DND-41 (cell line): Measurements from ENCODE around the gene ADM5.
A peak's percentile ranks its signal among the peaks of the same experiment; 100 is the strongest.

Source experiments
- ATAC-seq: fragments of 200-7000 bp; cut with Tn5 transposase; 3 replicates; pipeline ENCODE4 v1.9.1; 2021; ENCODE audit warnings: low read depth; ENCODE audit not compliant: insufficient read depth
- DNase-seq: peaks from one replicate; pipeline ENCODE4 v3.0.0-alpha.2; 2020
- H2AFZ ChIP-seq: 2 replicates; pipeline ENCODE4 v1.6.0; 2012; ENCODE audit warnings: low read depth, low read length
- H3K27ac ChIP-seq: 2 replicates; pipeline ENCODE4 v1.5.1; 2012; ENCODE audit warnings: low read length, inconsistent platforms
- H3K27me3 ChIP-seq: fragments of 200-600 bp; sonication (generic); 2 replicates; pipeline ENCODE4 v1.6.0; 2012; ENCODE audit warnings: low read length, mild to moderate bottlenecking, inconsistent platforms; ENCODE audit not compliant: insufficient read depth, poor library complexity
- H3K36me3 ChIP-seq: 2 replicates; pipeline ENCODE4 v1.5.1; 2012; ENCODE audit warnings: low read length, inconsistent platforms; ENCODE audit not compliant: insufficient read depth
- H3K4me1 ChIP-seq: 2 replicates; pipeline ENCODE4 v1.5.1; 2012; ENCODE audit warnings: mild to moderate bottlenecking, low read length; ENCODE audit not compliant: insufficient read depth
- H3K4me2 ChIP-seq: 2 replicates; pipeline ENCODE4 v1.6.0; 2012; ENCODE audit warnings: mild to moderate bottlenecking, moderate library complexity, low read length, inconsistent platforms; ENCODE audit not compliant: insufficient read depth
- H3K4me3 ChIP-seq, 2 experiments: fragments of 200-600 bp in 1 of 2; shearing (Covaris generic) in 1 of 2; 2 replicates each; pipeline ENCODE4 v1.5.1; 2012 to 2016; ENCODE audit warnings: inconsistent platforms in 2 of 2, low read length in 2 of 2, mild to moderate bottlenecking in 2 of 2, low read depth in 1 of 2, moderate library complexity in 1 of 2
- H3K79me2 ChIP-seq: 2 replicates; pipeline ENCODE4 v1.6.0; 2012; ENCODE audit warnings: low read length, inconsistent platforms; ENCODE audit not compliant: insufficient read depth
- H3K9ac ChIP-seq: 2 replicates; pipeline ENCODE4 v1.6.0; 2012; ENCODE audit warnings: low read depth, mild to moderate bottlenecking, inconsistent platforms, low read length, moderate library complexity
- H3K9me3 ChIP-seq: 2 replicates; pipeline ENCODE4 v1.5.1; 2012; ENCODE audit warnings: low read length, moderate library complexity, mild to moderate bottlenecking, inconsistent platforms; ENCODE audit not compliant: insufficient read depth, severe bottlenecking
- H4K20me1 ChIP-seq: 2 replicates; pipeline ENCODE4 v1.6.0; 2012; ENCODE audit warnings: low read length; ENCODE audit not compliant: insufficient read depth
- EZH2 ChIP-seq: IDR thresholded peaks from 3 replicates; pipeline ENCODE4 v1.6.1; 2012; ENCODE audit warnings: borderline replicate concordance, low read depth, mild to moderate bottlenecking, moderate library complexity, low read length, inconsistent platforms; ENCODE audit not compliant: severe bottlenecking
- TF ChIP-seq, protein P1 (sequence below): IDR thresholded peaks from 2 replicates; pipeline ENCODE4 v1.5.1; 2012; ENCODE audit warnings: borderline replicate concordance, low read length, moderate library complexity, mild to moderate bottlenecking; ENCODE audit not compliant: poor library complexity, severe bottlenecking; ENCODE audit errors: extremely low read depth

ADM5 gene

GRCh38 chr19:49687566-49688316 is 1.7 kb upstream of the ADM5 start:
- ATAC-seq (no peak), DNase-seq (no peak)
- Histone ChIP-seq H4K20me1 (peaks cover 52% of the 10 kb centered on the region), H3K4me2 (no peak overlapping the region), H3K4me1 (no peaks in the 10 kb centered on the region), H3K4me3 (no peak overlapping the region), H3K36me3 (peaks cover 65% of the 10 kb centered on the region), H3K79me2 (peaks cover 10% of the 10 kb centered on the region; the same call in 1 of the 2 replicates), H3K27me3 (no peaks in the 10 kb centered on the region), H2AFZ (no peak overlapping the region), H3K27ac (no peak overlapping the region), H3K9ac (no peak overlapping the region), H3K9me3 (no peaks in the 10 kb centered on the region)
- no peak for TF ChIP-seq EZH2
- TF ChIP-seq, protein P1, sequence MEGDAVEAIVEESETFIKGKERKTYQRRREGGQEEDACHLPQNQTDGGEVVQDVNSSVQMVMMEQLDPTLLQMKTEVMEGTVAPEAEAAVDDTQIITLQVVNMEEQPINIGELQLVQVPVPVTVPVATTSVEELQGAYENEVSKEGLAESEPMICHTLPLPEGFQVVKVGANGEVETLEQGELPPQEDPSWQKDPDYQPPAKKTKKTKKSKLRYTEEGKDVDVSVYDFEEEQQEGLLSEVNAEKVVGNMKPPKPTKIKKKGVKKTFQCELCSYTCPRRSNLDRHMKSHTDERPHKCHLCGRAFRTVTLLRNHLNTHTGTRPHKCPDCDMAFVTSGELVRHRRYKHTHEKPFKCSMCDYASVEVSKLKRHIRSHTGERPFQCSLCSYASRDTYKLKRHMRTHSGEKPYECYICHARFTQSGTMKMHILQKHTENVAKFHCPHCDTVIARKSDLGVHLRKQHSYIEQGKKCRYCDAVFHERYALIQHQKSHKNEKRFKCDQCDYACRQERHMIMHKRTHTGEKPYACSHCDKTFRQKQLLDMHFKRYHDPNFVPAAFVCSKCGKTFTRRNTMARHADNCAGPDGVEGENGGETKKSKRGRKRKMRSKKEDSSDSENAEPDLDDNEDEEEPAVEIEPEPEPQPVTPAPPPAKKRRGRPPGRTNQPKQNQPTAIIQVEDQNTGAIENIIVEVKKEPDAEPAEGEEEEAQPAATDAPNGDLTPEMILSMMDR: no peak

- Histone ChIP-seq H3K4me3 (no peak overlapping the region), H3K36me3 (peaks cover 57% of the 10 kb centered on the region), H4K20me1 (peaks cover 50% of the 10 kb centered on the region), H3K27ac (no peak overlapping the region), H3K4me1 (no peaks in the 10 kb centered on the region), H3K4me2 (no peak overlapping the region), H2AFZ (no peak overlapping the region), H3K27me3 (no peaks in the 10 kb centered on the region), H3K79me2 (peaks cover 7% of the 10 kb centered on the region; the same call in 1 of the 2 replicates), H3K9me3 (no peaks in the 10 kb centered on the region), H3K9ac (no peak overlapping the region)
- no peak for DNase-seq
- no peak for TF ChIP-seq EZH2
- TF ChIP-seq, protein P1: no peak
- no peak for ATAC-seq
These were observed 762 bp upstream of the ADM5 start for GRCh38 chr19:49688531-49689132.

DNA sequence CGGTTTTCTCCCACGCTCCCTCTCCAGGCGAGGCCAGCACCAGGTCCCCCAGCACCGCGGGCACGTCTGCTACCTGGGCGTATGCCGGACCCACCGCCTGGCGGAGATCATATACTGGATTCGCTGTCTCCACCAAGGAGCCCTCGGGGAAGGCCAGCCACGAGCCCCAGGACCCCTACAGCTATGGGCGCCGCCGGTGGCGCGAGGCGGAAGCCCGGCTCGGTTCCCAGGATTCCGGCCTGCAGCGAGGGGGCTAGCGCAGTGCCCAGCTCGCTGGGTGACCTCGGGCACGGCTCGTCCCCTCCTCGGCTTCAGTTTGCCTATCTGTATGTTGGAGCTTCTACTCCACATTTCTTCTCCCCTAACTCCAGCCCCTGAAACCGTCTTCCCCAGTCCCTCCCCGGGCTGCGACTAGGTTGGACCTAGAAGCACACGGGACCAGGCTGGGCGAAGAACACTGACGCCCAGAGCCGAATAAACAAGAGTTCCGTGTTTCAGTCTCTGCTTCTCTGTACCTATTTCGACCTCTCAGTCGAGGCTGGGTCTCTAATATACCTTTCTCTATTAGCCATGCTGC is 773 bp downstream of the ADM5 start:
- DNase-seq (no peak), ATAC-seq (peak; percentile 22)
- no peaks in the 10 kb centered on the region for H3K4me1 ChIP-seq
- no peak for TF ChIP-seq EZH2
- TF ChIP-seq, protein P1: no peak
- no peak overlapping the region for H2AFZ ChIP-seq
- no peak overlapping the region for H3K9ac ChIP-seq
- H4K20me1 ChIP-seq: peaks cover 35% of the 10 kb centered on the region
- no peak overlapping the region for H3K4me3 ChIP-seq
- no peaks in the 10 kb centered on the region for H3K79me2 ChIP-seq
- H3K27ac ChIP-seq: no peak overlapping the region
- H3K36me3 ChIP-seq: peaks cover 42% of the 10 kb centered on the region
- no peak overlapping the region for H3K4me2 ChIP-seq
- no peaks in the 10 kb centered on the region for H3K9me3 ChIP-seq
- H3K27me3 ChIP-seq: no peaks in the 10 kb centered on the region
